Body of pancreas (tissue), 4 donors: ENCODE measurements around the gene KRTAP2-3.
"Not testable (repeated sequence)": the region's sequence is repeated elsewhere in the genome, so short reads cannot be mapped to it uniquely, and the experiment has no call there.

Source experiments
- CTCF ChIP-seq, 7 experiments: fragments of 450-650 bp in 4 of 7; fragments of 200-600 bp in 3 of 7; sonication (generic) in 3 of 7; IDR thresholded peaks; one replicate each; pipeline ENCODE4 v1.5.1; 2016 to 2019; ENCODE audit warnings: antibody characterized with exemption in 7 of 7
- POLR2A ChIP-seq, 3 donors: fragments of 450-650 bp; IDR thresholded peaks; one replicate each; pipeline ENCODE4 v1.6.1; 2016; ENCODE audit warnings: antibody characterized with exemption in 3 of 3, mild to moderate bottlenecking in 2 of 3

GRCh38 chr17:41059276-41060051 lies 450 bp downstream of the KRTAP2-3 start:
- TF ChIP-seq CTCF, POLR2A (IDR thresholded peaks at IDR 0.05): not testable (repeated sequence)
